HG02973 (cell line): ENCODE results near the gene CARS1.
"Not testable (repeated sequence)": the region's sequence is repeated elsewhere in the genome, so short reads cannot be mapped to it uniquely, and the experiment has no call there.

Experiments used
- ATAC-seq: cut with Tn5 transposase; IDR thresholded peaks from one replicate; pipeline ENCODE4 v1.9.1; 2021; ENCODE audit warnings: moderate library complexity; ENCODE audit not compliant: unreplicated experiment

Gene CARS1

GRCh38 chr11:3090096-3090901, 33.1 kb upstream of the CARS1 start:
- no peak for ATAC-seq

GRCh38 chr11:3089236-3090061, 32.2 kb upstream of the CARS1 start:
- ATAC-seq = no peak

GRCh38 chr11:3088806-3089205, 31.6 kb upstream of the CARS1 start:
- no peak for ATAC-seq

- ATAC-seq = no peak
These were observed 30.9 kb upstream of the CARS1 start for GRCh38 chr11:3087821-3088800.

GRCh38 chr11:3087373-3087772, 30.1 kb upstream of the CARS1 start:
- ATAC-seq = no peak

- no peak for ATAC-seq
These were observed 29.5 kb upstream of the CARS1 start for GRCh38 chr11:3086671-3087150.

GRCh38 chr11:3086114-3086513, 28.9 kb upstream of the CARS1 start:
- no peak for ATAC-seq

- ATAC-seq = no peak
These were observed 27.8 kb upstream of the CARS1 start for GRCh38 chr11:3085052-3085451.

GRCh38 chr11:3083321-3083720, 26.1 kb upstream of the CARS1 start:
- ATAC-seq = no peak

- ATAC-seq = no peak
These were observed 24.1 kb upstream of the CARS1 start for GRCh38 chr11:3081386-3081751.

- ATAC-seq = no peak
These were observed 23.6 kb upstream of the CARS1 start for GRCh38 chr11:3080733-3081385.

GRCh38 chr11:3080104-3080503, 22.9 kb upstream of the CARS1 start:
- no peak for ATAC-seq

- no peak for ATAC-seq
These were observed 20.7 kb upstream of the CARS1 start for GRCh38 chr11:3077846-3078440.

- no peak for ATAC-seq
These were observed 20.1 kb upstream of the CARS1 start for GRCh38 chr11:3077189-3077836.

GRCh38 chr11:3074912-3075589, 17.8 kb upstream of the CARS1 start:
- no peak for ATAC-seq

- no peak for ATAC-seq
These were observed 15.8 kb upstream of the CARS1 start for GRCh38 chr11:3073029-3073435.

- ATAC-seq = no peak
These were observed 12.2 kb upstream of the CARS1 start for GRCh38 chr11:3069425-3069824.

GRCh38 chr11:3066308-3066707, 9.1 kb upstream of the CARS1 start:
- ATAC-seq = not testable (repeated sequence)

- not testable (repeated sequence) for ATAC-seq
These were observed 7.5 kb upstream of the CARS1 start for GRCh38 chr11:3064709-3065108.
